H1 (cell line): Measurements from ENCODE around the gene DUS1L. TPM values are rescaled to one million over a fixed set of nuclear protein-coding genes. Genes with fewer than 3 reads are reported as not detected.

Source experiments
- CTCF ChIA-PET: fragments of 300-600 bp; sonication (Branson Sonifier 250); formaldehyde crosslinking; loops from one replicate; lab custom pipeline; 2021; ENCODE audit not compliant: partially characterized antibody; lab: Charles Lee
- POLR2A ChIA-PET: fragments of 300-600 bp; sonication (Branson Sonifier 250); formaldehyde crosslinking; loops from one replicate; lab custom pipeline; 2021; ENCODE audit warnings: inconsistent platforms; ENCODE audit not compliant: partially characterized antibody; lab: Charles Lee
- DNase-seq, 2 experiments: peaks; one replicate each; pipeline versions ENCODE4 v3.0.0 to v3.0.0-alpha.2; 2010 to 2022; ENCODE audit warnings: low spot score in 2 of 2, low read depth in 1 of 2, mixed read lengths in 1 of 2
- FAIRE-seq: peaks from 2 replicates; lab custom pipeline; 2011; peaks lifted over from hg19 to GRCh38; lab: Jason Lieb, UNC
- H2AFZ ChIP-seq: 2 replicates; pipeline ENCODE4 v1.8.1; 2012; ENCODE audit warnings: low read length, inconsistent platforms
- H2AK5ac ChIP-seq: 2 replicates; pipeline ENCODE4 v1.6.1; 2013; ENCODE audit warnings: low read depth, low read length
- H2BK120ac ChIP-seq: replicated peaks from 2 replicates; pipeline ENCODE3; 2013; ENCODE audit warnings: low read depth, low read length, inconsistent platforms
- H2BK12ac ChIP-seq: 2 replicates; pipeline ENCODE4 v1.6.1; 2013; ENCODE audit warnings: low read depth, low read length
- H2BK15ac ChIP-seq: 2 replicates; pipeline ENCODE4 v1.6.1; 2013; ENCODE audit warnings: low read length
- H2BK20ac ChIP-seq: 2 replicates; pipeline ENCODE4 v1.6.1; 2013; ENCODE audit warnings: low read length
- H2BK5ac ChIP-seq: 2 replicates; pipeline ENCODE4 v1.6.1; 2013; ENCODE audit warnings: low read depth, low read length
- H3K14ac ChIP-seq: 2 replicates; pipeline ENCODE4 v1.6.1; 2013; ENCODE audit warnings: inconsistent platforms; ENCODE audit not compliant: insufficient read length
- H3K18ac ChIP-seq: 2 replicates; pipeline ENCODE4 v1.6.1; 2013; ENCODE audit warnings: low read length; ENCODE audit errors: extremely low read depth
- H3K23ac ChIP-seq: 2 replicates; pipeline ENCODE4 v1.6.1; 2013; ENCODE audit warnings: inconsistent platforms; ENCODE audit not compliant: insufficient read length
- H3K23me2 ChIP-seq: 2 replicates; pipeline ENCODE4 v1.6.1; 2013; ENCODE audit warnings: low read depth, low read length
- H3K27ac ChIP-seq: 2 replicates; pipeline ENCODE4 v1.6.1; 2011; ENCODE audit warnings: low read depth, low read length, inconsistent platforms
- H3K27me3 ChIP-seq, 4 experiments: replicated peaks in 1 of 4; 1 replicate in 1 of 4; 2 replicates in 3 of 4; pipeline versions ENCODE4 v1.6.1 to v1.8.1; 2011 to 2013; ENCODE audit warnings: low read length in 3 of 4, mild to moderate bottlenecking in 3 of 4, inconsistent platforms in 2 of 4, mixed read lengths in 2 of 4, moderate library complexity in 1 of 4; ENCODE audit not compliant: control insufficient read depth in 3 of 4, insufficient read depth in 3 of 4; ENCODE audit errors: extremely low read depth in 1 of 4
- H3K36me3 ChIP-seq, 4 experiments: 2 replicates each; pipeline versions ENCODE4 v1.6.1 to v1.8.1; 2011 to 2013; ENCODE audit warnings: mild to moderate bottlenecking in 4 of 4, low read length in 3 of 4, moderate library complexity in 2 of 4, control low read depth in 1 of 4, inconsistent platforms in 1 of 4; ENCODE audit not compliant: insufficient read depth in 4 of 4, control insufficient read depth in 2 of 4
- H3K4ac ChIP-seq: replicated peaks from 2 replicates; pipeline ENCODE3; 2013; ENCODE audit warnings: low read length, low read depth, mixed read lengths, inconsistent platforms; ENCODE audit not compliant: insufficient read length
- H3K4me1 ChIP-seq, 4 experiments: replicated peaks in 1 of 4; 1 replicate in 1 of 4; 2 replicates in 3 of 4; pipeline versions ENCODE4 v1.6.1 to v1.8.1; 2011 to 2013; ENCODE audit warnings: low read length in 3 of 4, inconsistent platforms in 2 of 4, mixed read lengths in 1 of 4; ENCODE audit not compliant: insufficient read depth in 4 of 4, control insufficient read depth in 3 of 4
- H3K4me2 ChIP-seq, 2 experiments: 2 replicates each; pipeline versions ENCODE4 v1.6.1 to v1.8.1; 2011 to 2013; ENCODE audit warnings: low read depth in 2 of 2, low read length in 2 of 2, control low read depth in 1 of 2, inconsistent platforms in 1 of 2, mild to moderate bottlenecking in 1 of 2; ENCODE audit not compliant: insufficient read depth in 1 of 2
- H3K4me3 ChIP-seq, 4 experiments: fragments of 200-600, 300-600 bp in 1 of 4; sonication (generic), shearing (Covaris generic), sonication (Bioruptor Twin) in 1 of 4; 2 replicates each; pipeline versions ENCODE4 v1.5.1 to v1.8.1; 2011 to 2016; ENCODE audit warnings: low read length in 4 of 4, low read depth in 3 of 4, control low read depth in 2 of 4, inconsistent platforms in 2 of 4, mild to moderate bottlenecking in 2 of 4, mixed read lengths in 1 of 4, moderate library complexity in 1 of 4; ENCODE audit not compliant: insufficient read depth in 2 of 4; ENCODE audit errors: extremely low read depth in 1 of 4
- H3K56ac ChIP-seq: replicated peaks from 2 replicates; pipeline ENCODE3; 2013; ENCODE audit warnings: low read depth, mild to moderate bottlenecking, mixed read lengths, low read length, inconsistent platforms; ENCODE audit not compliant: insufficient read length
- H3K79me1 ChIP-seq: 2 replicates; pipeline ENCODE4 v1.6.1; 2013; ENCODE audit warnings: low read depth, low read length, control low read depth
- H3K79me2 ChIP-seq, 2 experiments: 2 replicates each; pipeline versions ENCODE4 v1.6.1 to v1.8.1; 2012 to 2013; ENCODE audit warnings: low read length in 2 of 2, mild to moderate bottlenecking in 2 of 2, inconsistent platforms in 1 of 2; ENCODE audit not compliant: insufficient read depth in 2 of 2, control insufficient read depth in 1 of 2
- H3K9ac ChIP-seq, 4 experiments: replicated peaks in 1 of 4; 1 replicate in 1 of 4; 2 replicates in 3 of 4; pipeline versions ENCODE4 v1.6.1 to v1.8.1; 2011 to 2013; ENCODE audit warnings: low read depth in 3 of 4, low read length in 3 of 4, control low read depth in 2 of 4, mild to moderate bottlenecking in 2 of 4, moderate library complexity in 2 of 4, inconsistent platforms in 1 of 4; ENCODE audit errors: extremely low read depth in 1 of 4
- H3K9me3 ChIP-seq, 2 experiments: 2 replicates each; pipeline versions ENCODE4 v1.6.1 to v1.8.1; 2012 to 2013; ENCODE audit warnings: mild to moderate bottlenecking in 2 of 2, moderate library complexity in 2 of 2, control low read depth in 1 of 2, inconsistent platforms in 1 of 2, low read depth in 1 of 2, low read length in 1 of 2, mixed read lengths in 1 of 2; ENCODE audit not compliant: insufficient read depth in 2 of 2
- H4K20me1 ChIP-seq, 2 experiments: replicated peaks in 1 of 2; 2 replicates each; pipeline versions ENCODE3 to v1.8.1; 2011 to 2013; ENCODE audit warnings: inconsistent platforms in 2 of 2, low read length in 2 of 2, mild to moderate bottlenecking in 1 of 2; ENCODE audit not compliant: insufficient read depth in 2 of 2, control insufficient read depth in 1 of 2
- H4K5ac ChIP-seq: 2 replicates; pipeline ENCODE4 v1.6.1; 2013; ENCODE audit warnings: low read length, low read depth, mixed read lengths, inconsistent platforms; ENCODE audit not compliant: insufficient read length
- H4K8ac ChIP-seq: 2 replicates; pipeline ENCODE4 v1.8.0; 2013; ENCODE audit warnings: mild to moderate bottlenecking, moderate library complexity, low read length, inconsistent platforms; ENCODE audit not compliant: insufficient read depth; ENCODE audit errors: extremely low read depth
- H4K91ac ChIP-seq: replicated peaks from 2 replicates; pipeline ENCODE3; 2013; ENCODE audit warnings: low read length, mixed read lengths, inconsistent platforms; ENCODE audit not compliant: insufficient read length
- ASH2L ChIP-seq: fragments of 200-600, 300-600 bp; sonication (generic); IDR thresholded peaks from one replicate; pipeline ENCODE4 v1.7.1; 2017; ENCODE audit warnings: low read length
- CHD1 ChIP-seq: IDR thresholded peaks from 2 replicates; pipeline ENCODE4 v1.6.1; 2012; ENCODE audit warnings: low read depth, low read length, improper control_type of control experiment
- JUND ChIP-seq: IDR thresholded peaks from 2 replicates; pipeline ENCODE4 v1.6.1; 2011; ENCODE audit warnings: mild to moderate bottlenecking, improper control_type of control experiment, low read length
- KDM4A ChIP-seq: IDR thresholded peaks from one replicate; pipeline ENCODE4 v1.7.1; 2012; ENCODE audit warnings: low read depth, mild to moderate bottlenecking, moderate library complexity, low read length, inconsistent platforms; ENCODE audit not compliant: severe bottlenecking
- SIRT6 ChIP-seq: IDR thresholded peaks from one replicate; pipeline ENCODE4 v1.7.1; 2012; ENCODE audit warnings: low read length, inconsistent platforms
- SIX5 ChIP-seq: IDR thresholded peaks from 2 replicates; pipeline ENCODE4 v1.6.1; 2011; ENCODE audit warnings: mild to moderate bottlenecking, low read depth, low read length
- SP4 ChIP-seq: IDR thresholded peaks from 2 replicates; pipeline ENCODE4 v1.6.1; 2012; ENCODE audit warnings: low read length, inconsistent platforms
- TAF7 ChIP-seq: optimal IDR thresholded peaks from 2 replicates; pipeline ENCODE3; 2011; ENCODE audit warnings: low read depth, mild to moderate bottlenecking, inconsistent platforms, low read length, moderate library complexity, borderline replicate concordance
- TBP ChIP-seq: IDR thresholded peaks from 2 replicates; pipeline ENCODE4 v1.6.1; 2011; ENCODE audit warnings: low read depth, low read length, improper control_type of control experiment
- YY1 ChIP-seq: IDR thresholded peaks from 2 replicates; pipeline ENCODE4 v1.6.1; 2011; ENCODE audit warnings: low read depth, mild to moderate bottlenecking, low read length
- WGBS, 2 experiments: shearing (Covaris generic) in 1 of 2; methylation state at CpG; one replicate each; pipeline versions ENCODE4 v1.1.6 to v1.1.7; 2013 to 2015; ENCODE audit warnings: low lambda C conversion rate in 2 of 2, mixed read lengths in 2 of 2, inconsistent platforms in 1 of 2, low coverage in 1 of 2, missing lambda C conversion rate in 1 of 2; ENCODE audit not compliant: insufficient replicate concordance in 2 of 2, insufficient coverage in 1 of 2, insufficient read length in 1 of 2; ENCODE audit errors: extremely low coverage in 1 of 2, missing lambda C conversion rate in 1 of 2; 5-methylcytosine and 5-hydroxymethylcytosine counted together
- polyA plus RNA-seq, 7 experiments: library from polyadenylated mRNA; depleted of rRNA in 3 of 7; stranded (reverse) in 5 of 7; unstranded in 2 of 7; fragments of >200 nt in 5 of 7; fragments of 200-250 nt in 2 of 7; gene quantifications; 1 replicate in 5 of 7; 2 replicates in 1 of 7; 4 replicates in 1 of 7; pipeline versions ENCODE4 v1.2.1 to v1.2.3, GENCODE V29; 2011 to 2013; ENCODE audit warnings: missing spikeins in 2 of 7, mixed read lengths in 2 of 7
- total RNA-seq: library from RNA; stranded (reverse); fragmentation: NEBNext Ultra II Directional; extraction: Animal tissue kit (Norgen Biotek cat#: 25700); gene quantifications from 2 replicates; pipeline ENCODE4 v1.2.1, GENCODE V29; 2021
- TF ChIP-seq, protein P1 (sequence below): IDR thresholded peaks from 2 replicates; pipeline ENCODE4 v1.6.1; 2012; ENCODE audit warnings: inconsistent platforms

The DUS1L gene
- total and polyA plus RNA-seq, 2 of the 8 experiments (the other 6 are each of a cell fraction or from before 2014, with no cell fraction given), result 34.5 to 69.1 TPM

DNA sequence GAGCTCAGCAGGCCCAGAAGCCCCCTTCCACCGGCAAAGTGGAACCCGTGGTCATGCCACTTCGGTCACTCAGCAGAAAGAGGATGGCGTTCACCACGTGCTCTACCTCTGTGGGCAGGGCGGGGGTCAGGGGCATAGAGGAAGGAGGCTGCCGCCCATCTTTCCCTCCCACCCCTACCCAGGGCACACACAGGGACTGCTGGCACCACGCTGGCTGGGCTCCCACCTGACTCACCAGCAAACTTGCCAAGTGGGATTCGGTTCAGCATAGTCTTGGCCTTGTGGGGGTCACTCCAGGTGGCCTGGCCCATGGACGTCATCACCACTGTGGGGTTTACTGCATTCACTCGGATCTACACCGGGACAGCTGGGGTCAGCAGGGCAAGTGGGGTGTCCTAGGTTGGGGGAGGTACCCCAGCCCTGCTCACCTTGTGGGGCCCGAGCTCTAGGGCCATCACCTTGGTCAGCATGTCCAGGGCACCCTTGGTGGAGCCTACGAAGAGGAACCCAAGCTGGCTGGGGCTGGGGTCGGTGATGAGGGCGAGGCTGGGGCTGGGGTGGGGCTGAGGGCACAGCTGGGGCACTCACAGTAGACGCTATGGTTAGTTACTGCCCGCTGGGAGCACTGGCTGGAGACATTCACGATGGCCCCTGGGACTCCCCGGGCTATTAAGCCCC, 29.5 kb downstream of the DUS1L start:
- no peak overlapping the region for H3K4ac ChIP-seq
- H3K79me2 ChIP-seq, result peaks cover 0 to 2% of the 10 kb centered on the region in 2 experiments; a peak in 1 of 4 replicates
- H3K14ac ChIP-seq, result no peak overlapping the region
- H2AK5ac ChIP-seq, result no peak overlapping the region
- no peak overlapping the region for H2BK12ac ChIP-seq
- H2BK15ac ChIP-seq, result no peak overlapping the region
- ChIA-PET CTCF (interaction anchor here (0.6 to 1.9 kb wide), 13 partner anchors 14 to 169 kb away, joined by 3 to 11 read pairs (median 3); partner anchors contain the start of genes CENPX, GPS1, NOTUM and RFNG), POLR2A (interaction anchor here (0.8 to 1.8 kb wide), 10 partner anchors 16 to 193 kb away, joined by 3 to 8 read pairs (median 4); no protein-coding TSS in a partner anchor)
- FAIRE-seq (no peak), DNase-seq (no peak)
- no peak overlapping the region for H3K18ac ChIP-seq
- H4K8ac ChIP-seq, result no peak overlapping the region
- H3K9ac ChIP-seq, result no peak overlapping the region
- H3K23ac ChIP-seq, result no peak overlapping the region
- no peak overlapping the region for H4K5ac ChIP-seq
- WGBS, 2 experiments, result 89% methylated on average over 20 of the region's 20 CpGs; no CpG with 5 or more reads in 1 of the 2 experiments
- peak overlapping the region in 2 of 4 experiments; percentile 49 to 77; a peak in 5 of 8 replicates for H3K4me3 ChIP-seq
- peak overlapping the region; percentile 73 to 90 for H3K4me2 ChIP-seq
- peaks cover 3% of the 10 kb centered on the region; the same call in 1 of the 2 replicates for H3K79me1 ChIP-seq
- no peak overlapping the region for H4K91ac ChIP-seq
- H3K9me3 ChIP-seq, result no peaks in the 10 kb centered on the region
- H2BK120ac ChIP-seq, result no peak overlapping the region
- H2AFZ ChIP-seq, result no peak overlapping the region
- no peak overlapping the region for H3K56ac ChIP-seq
- no peaks in the 10 kb centered on the region; a peak in 1 of 7 replicates for H3K27me3 ChIP-seq
- no peak overlapping the region for H2BK20ac ChIP-seq
- peaks cover 2 to 8% of the 10 kb centered on the region in 2 experiments for H4K20me1 ChIP-seq
- H2BK5ac ChIP-seq, result no peak overlapping the region
- H3K4me1 ChIP-seq, result peaks cover 3 to 11% (median 6%) of the 10 kb centered on the region in 4 experiments; a peak in 6 of 7 replicates
- no peaks in the 10 kb centered on the region; a peak in 1 of 8 replicates for H3K36me3 ChIP-seq
- H3K27ac ChIP-seq, result no peak overlapping the region
- peaks cover 13% of the 10 kb centered on the region; the same call in 1 of the 2 replicates for H3K23me2 ChIP-seq
- TF ChIP-seq SIX5 (no peak), YY1 (no peak), ASH2L (no peak), SP4 (no peak), JUND (no peak), KDM4A (no peak), TBP (no peak), TAF7 (no peak), CHD1 (no peak), SIRT6 (no peak)
- TF ChIP-seq, protein P1, sequence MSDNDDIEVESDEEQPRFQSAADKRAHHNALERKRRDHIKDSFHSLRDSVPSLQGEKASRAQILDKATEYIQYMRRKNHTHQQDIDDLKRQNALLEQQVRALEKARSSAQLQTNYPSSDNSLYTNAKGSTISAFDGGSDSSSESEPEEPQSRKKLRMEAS, result no peak
